Naive B cell (primary cell): Measurements from ENCODE around the gene THRB. TPM values are rescaled to one million over a fixed set of nuclear protein-coding genes. Genes with fewer than 3 reads are reported as not detected.
A peak's percentile ranks its signal among the peaks of the same experiment; 100 is the strongest.

Source experiments
- ATAC-seq, 2 donors: fragments of 150-1000 bp; cut with Tn5 transposase; 2 replicates each; pipeline ENCODE4 v1.10.0; 2021; ENCODE audit warnings: low read depth in 2 of 2, mild to moderate bottlenecking in 2 of 2, moderate library complexity in 2 of 2
- DNase-seq: peaks from one replicate; pipeline ENCODE4 v3.0.0; 2022
- H3K27ac Mint-ChIP-seq, 6 donors: one replicate each; pipeline ENCODE4 v1.8.0; 2020 to 2022; ENCODE audit warnings: mild to moderate bottlenecking in 6 of 6, mixed read lengths in 6 of 6, moderate library complexity in 5 of 6, inconsistent platforms in 2 of 6
- H3K27me3 Mint-ChIP-seq, 3 donors: one replicate each; pipeline ENCODE4 v1.8.0; 2021 to 2022; ENCODE audit warnings: mixed read lengths in 3 of 3, mild to moderate bottlenecking in 1 of 3
- H3K36me3 Mint-ChIP-seq, 2 donors: one replicate each; pipeline ENCODE4 v1.8.0; 2020 to 2022; ENCODE audit warnings: mixed read lengths in 2 of 2, inconsistent platforms in 1 of 2, mild to moderate bottlenecking in 1 of 2
- H3K4me1 Mint-ChIP-seq, 3 donors: one replicate each; pipeline ENCODE4 v1.8.0; 2020 to 2022; ENCODE audit warnings: mixed read lengths in 3 of 3, inconsistent platforms in 1 of 3, mild to moderate bottlenecking in 1 of 3, moderate library complexity in 1 of 3
- H3K4me3 Mint-ChIP-seq, 8 donors: one replicate each; pipeline ENCODE4 v1.8.0; 2020 to 2022; ENCODE audit warnings: mild to moderate bottlenecking in 8 of 8, mixed read lengths in 8 of 8, moderate library complexity in 8 of 8, inconsistent platforms in 2 of 8
- H3K9me3 Mint-ChIP-seq, 7 donors: one replicate each; pipeline ENCODE4 v1.8.0; 2020 to 2022; ENCODE audit warnings: mixed read lengths in 7 of 7, mild to moderate bottlenecking in 5 of 7, inconsistent platforms in 2 of 7, moderate library complexity in 1 of 7
- polyA plus RNA-seq, 6 donors: library from polyadenylated mRNA; unstranded; fragments of 300-500 nt; fragmentation: Illumina TruSeq; gene quantifications; one replicate each; pipeline ENCODE4 v1.2.3, GENCODE V29; 2021; ENCODE audit warnings: low read depth in 6 of 6

The THRB gene
- polyA plus RNA-seq, 6 donors from 2014 or later, result 0.38 to 5.1 (median 1.8) TPM

GRCh38 chr3:24378313-24378712, 116.3 kb downstream of the THRB start:
- no peaks in the 10 kb centered on the region for H3K36me3 Mint-ChIP-seq
- no peak for ATAC-seq
- peaks cover 0 to 3% (median 0%) of the 10 kb centered on the region in 7 donors for H3K9me3 Mint-ChIP-seq
- no peaks in the 10 kb centered on the region for H3K4me1 Mint-ChIP-seq
- H3K27me3 Mint-ChIP-seq, result no peaks in the 10 kb centered on the region
- H3K4me3 Mint-ChIP-seq, result no peak overlapping the region
- no peak overlapping the region for H3K27ac Mint-ChIP-seq
- DNase-seq, result no peak

- no peaks in the 10 kb centered on the region for H3K36me3 Mint-ChIP-seq
- ATAC-seq (no peak), DNase-seq (no peak)
- H3K27me3 Mint-ChIP-seq, result no peaks in the 10 kb centered on the region
- peaks cover 0 to 2% (median 0%) of the 10 kb centered on the region in 7 donors for H3K9me3 Mint-ChIP-seq
- no peak overlapping the region for H3K4me3 Mint-ChIP-seq
- peak overlapping the region in 1 of 6 donors; percentile 10 for H3K27ac Mint-ChIP-seq
- H3K4me1 Mint-ChIP-seq, result no peaks in the 10 kb centered on the region
Observed at GRCh38 chr3:24377218-24377993, 117.2 kb downstream of the THRB start.

- H3K4me1 Mint-ChIP-seq, result no peaks in the 10 kb centered on the region
- no peak for ATAC-seq
Observed at GRCh38 chr3:24375947-24376384, 118.7 kb downstream of the THRB start.

GRCh38 chr3:24374801-24375200, 119.8 kb downstream of the THRB start:
- ATAC-seq, result no peak
- H3K27ac Mint-ChIP-seq, result no peak overlapping the region
- DNase-seq, result no peak
- H3K9me3 Mint-ChIP-seq, result peaks cover 0 to under 1% (median 0%) of the 10 kb centered on the region in 7 donors
- no peaks in the 10 kb centered on the region for H3K36me3 Mint-ChIP-seq
- H3K4me3 Mint-ChIP-seq, result no peak overlapping the region
- no peaks in the 10 kb centered on the region for H3K27me3 Mint-ChIP-seq
- H3K4me1 Mint-ChIP-seq, result no peaks in the 10 kb centered on the region

More at GRCh38 chr3:24375947-24376384, 118.7 kb downstream of the THRB start:
- H3K9me3 Mint-ChIP-seq, result peaks cover 0 to 2% (median 0%) of the 10 kb centered on the region in 7 donors
- H3K4me3 Mint-ChIP-seq, result no peak overlapping the region
- no peak for DNase-seq
- no peaks in the 10 kb centered on the region for H3K36me3 Mint-ChIP-seq
- H3K27me3 Mint-ChIP-seq, result no peaks in the 10 kb centered on the region
- peak overlapping the region in 1 of 6 donors; percentile 31 for H3K27ac Mint-ChIP-seq

- no peak overlapping the region for H3K27ac Mint-ChIP-seq
- H3K27me3 Mint-ChIP-seq, result no peaks in the 10 kb centered on the region
- ATAC-seq (no peak), DNase-seq (no peak)
- H3K9me3 Mint-ChIP-seq, result no peaks in the 10 kb centered on the region
- no peaks in the 10 kb centered on the region for H3K36me3 Mint-ChIP-seq
- H3K4me3 Mint-ChIP-seq, result no peak overlapping the region
- H3K4me1 Mint-ChIP-seq, result peaks cover 0 to 4% (median 0%) of the 10 kb centered on the region in 3 donors
Observed at GRCh38 chr3:24373198-24373959, 121.3 kb downstream of the THRB start.

GRCh38 chr3:24372559-24373197, 122.0 kb downstream of the THRB start:
- DNase-seq (no peak), ATAC-seq (no peak)
- Mint-ChIP-seq H3K27ac (no peak overlapping the region), H3K9me3 (no peaks in the 10 kb centered on the region), H3K36me3 (no peaks in the 10 kb centered on the region), H3K4me1 (peaks cover 0 to 4% (median 0%) of the 10 kb centered on the region in 3 donors), H3K4me3 (no peak overlapping the region), H3K27me3 (no peaks in the 10 kb centered on the region)

- no peak overlapping the region for H3K4me3 Mint-ChIP-seq
- DNase-seq (no peak), ATAC-seq (no peak)
- H3K27me3 Mint-ChIP-seq, result no peaks in the 10 kb centered on the region
- H3K27ac Mint-ChIP-seq, result no peak overlapping the region
- no peaks in the 10 kb centered on the region for H3K9me3 Mint-ChIP-seq
- H3K4me1 Mint-ChIP-seq, result peaks cover 0 to 4% (median 0%) of the 10 kb centered on the region in 3 donors
- peaks cover 0 to 4% of the 10 kb centered on the region in 2 donors for H3K36me3 Mint-ChIP-seq
Observed at GRCh38 chr3:24370352-24371090, 124.1 kb downstream of the THRB start.

GRCh38 chr3:24368605-24369004, 126.0 kb downstream of the THRB start:
- no peak for DNase-seq
- no peak overlapping the region for H3K4me3 Mint-ChIP-seq
- H3K9me3 Mint-ChIP-seq, result no peaks in the 10 kb centered on the region
- H3K27me3 Mint-ChIP-seq, result no peaks in the 10 kb centered on the region
- peaks cover 0 to 4% (median 0%) of the 10 kb centered on the region in 3 donors for H3K4me1 Mint-ChIP-seq
- H3K36me3 Mint-ChIP-seq, result peaks cover 0 to 4% of the 10 kb centered on the region in 2 donors
- no peak for ATAC-seq
- H3K27ac Mint-ChIP-seq, result no peak overlapping the region

- H3K36me3 Mint-ChIP-seq, result peaks cover 0 to 4% of the 10 kb centered on the region in 2 donors
- ATAC-seq (no peak), DNase-seq (no peak)
- H3K4me3 Mint-ChIP-seq, result no peak overlapping the region
- H3K4me1 Mint-ChIP-seq, result peaks cover 0 to 4% (median 0%) of the 10 kb centered on the region in 3 donors
- H3K27me3 Mint-ChIP-seq, result no peaks in the 10 kb centered on the region
- H3K27ac Mint-ChIP-seq, result no peak overlapping the region
- H3K9me3 Mint-ChIP-seq, result no peaks in the 10 kb centered on the region
Observed at GRCh38 chr3:24367664-24368264, 126.9 kb downstream of the THRB start.

- Mint-ChIP-seq H3K27ac (no peak overlapping the region), H3K27me3 (no peaks in the 10 kb centered on the region), H3K4me3 (no peak overlapping the region), H3K9me3 (no peaks in the 10 kb centered on the region), H3K36me3 (peaks cover 0 to 4% of the 10 kb centered on the region in 2 donors), H3K4me1 (peaks cover 0 to 4% (median 0%) of the 10 kb centered on the region in 3 donors)
- ATAC-seq, result no peak
- DNase-seq, result no peak
Observed at GRCh38 chr3:24367216-24367615, 127.4 kb downstream of the THRB start.

GRCh38 chr3:24365168-24365567, 129.5 kb downstream of the THRB start:
- Mint-ChIP-seq H3K4me3 (no peak overlapping the region), H3K9me3 (no peaks in the 10 kb centered on the region), H3K27ac (no peak overlapping the region), H3K4me1 (peaks cover 0 to 4% (median 0%) of the 10 kb centered on the region in 3 donors), H3K27me3 (no peaks in the 10 kb centered on the region), H3K36me3 (peaks cover 0 to 4% of the 10 kb centered on the region in 2 donors)
- no peak for DNase-seq
- no peak for ATAC-seq

- peaks cover 0 to 4% (median 0%) of the 10 kb centered on the region in 3 donors for H3K4me1 Mint-ChIP-seq
- no peak overlapping the region for H3K4me3 Mint-ChIP-seq
- no peak for ATAC-seq
- no peak for DNase-seq
- no peak overlapping the region for H3K27ac Mint-ChIP-seq
- no peaks in the 10 kb centered on the region for H3K27me3 Mint-ChIP-seq
- H3K36me3 Mint-ChIP-seq, result peaks cover 0 to 4% of the 10 kb centered on the region in 2 donors
- no peaks in the 10 kb centered on the region for H3K9me3 Mint-ChIP-seq
Observed at GRCh38 chr3:24364359-24364758, 130.3 kb downstream of the THRB start.

- no peak overlapping the region for H3K27ac Mint-ChIP-seq
- no peak overlapping the region for H3K4me3 Mint-ChIP-seq
- no peaks in the 10 kb centered on the region for H3K27me3 Mint-ChIP-seq
- DNase-seq (no peak), ATAC-seq (no peak)
- no peaks in the 10 kb centered on the region for H3K9me3 Mint-ChIP-seq
- no peaks in the 10 kb centered on the region for H3K4me1 Mint-ChIP-seq
- peaks cover 0 to 4% of the 10 kb centered on the region in 2 donors for H3K36me3 Mint-ChIP-seq
Observed at GRCh38 chr3:24363242-24363641, 131.4 kb downstream of the THRB start.
